Progenitor cell of endocrine pancreas (in vitro differentiated cells): Measurements from ENCODE around the gene KDM2A. TPM values are rescaled to one million over a fixed set of nuclear protein-coding genes. Genes with fewer than 3 reads are reported as not detected.

Experiments used
- DNase-seq: peaks from one replicate; pipeline ENCODE4 v3.0.0; 2021; ENCODE audit warnings: low spot score; ENCODE audit not compliant: unreplicated experiment
- H3K27ac Mint-ChIP-seq: 2 replicates; pipeline ENCODE4 v1.8.0; 2021; ENCODE audit warnings: mild to moderate bottlenecking, moderate library complexity, mixed read lengths
- H3K27me3 Mint-ChIP-seq: 2 replicates; pipeline ENCODE4 v1.8.0; 2021; ENCODE audit warnings: mixed read lengths
- H3K36me3 Mint-ChIP-seq: 2 replicates; pipeline ENCODE4 v1.8.0; 2022; ENCODE audit warnings: mixed read lengths; ENCODE audit not compliant: insufficient read depth
- H3K4me1 Mint-ChIP-seq: 2 replicates; pipeline ENCODE4 v1.8.0; 2021; ENCODE audit warnings: low read depth, mixed read lengths
- H3K4me3 Mint-ChIP-seq: 2 replicates; pipeline ENCODE4 v1.8.0; 2021; ENCODE audit warnings: low read depth, mild to moderate bottlenecking, moderate library complexity, mixed read lengths
- H3K9me3 Mint-ChIP-seq: 2 replicates; pipeline ENCODE4 v1.8.0; 2021; ENCODE audit warnings: low read depth, mixed read lengths
- total RNA-seq: library from RNA; stranded (reverse); gene quantifications from 2 replicates; pipeline ENCODE4 v1.2.1, GENCODE V29; 2021
- TF ChIP-seq, protein P1 (sequence below): fragments of 200-600 bp; sonication (generic); IDR thresholded peaks from one replicate; pipeline ENCODE4 v1.5.0; 2021; ENCODE audit warnings: antibody characterized with exemption, mild to moderate bottlenecking; ENCODE audit not compliant: unreplicated experiment

KDM2A gene
- total RNA-seq, 1 donor from 2014 or later: 108 TPM

DNA sequence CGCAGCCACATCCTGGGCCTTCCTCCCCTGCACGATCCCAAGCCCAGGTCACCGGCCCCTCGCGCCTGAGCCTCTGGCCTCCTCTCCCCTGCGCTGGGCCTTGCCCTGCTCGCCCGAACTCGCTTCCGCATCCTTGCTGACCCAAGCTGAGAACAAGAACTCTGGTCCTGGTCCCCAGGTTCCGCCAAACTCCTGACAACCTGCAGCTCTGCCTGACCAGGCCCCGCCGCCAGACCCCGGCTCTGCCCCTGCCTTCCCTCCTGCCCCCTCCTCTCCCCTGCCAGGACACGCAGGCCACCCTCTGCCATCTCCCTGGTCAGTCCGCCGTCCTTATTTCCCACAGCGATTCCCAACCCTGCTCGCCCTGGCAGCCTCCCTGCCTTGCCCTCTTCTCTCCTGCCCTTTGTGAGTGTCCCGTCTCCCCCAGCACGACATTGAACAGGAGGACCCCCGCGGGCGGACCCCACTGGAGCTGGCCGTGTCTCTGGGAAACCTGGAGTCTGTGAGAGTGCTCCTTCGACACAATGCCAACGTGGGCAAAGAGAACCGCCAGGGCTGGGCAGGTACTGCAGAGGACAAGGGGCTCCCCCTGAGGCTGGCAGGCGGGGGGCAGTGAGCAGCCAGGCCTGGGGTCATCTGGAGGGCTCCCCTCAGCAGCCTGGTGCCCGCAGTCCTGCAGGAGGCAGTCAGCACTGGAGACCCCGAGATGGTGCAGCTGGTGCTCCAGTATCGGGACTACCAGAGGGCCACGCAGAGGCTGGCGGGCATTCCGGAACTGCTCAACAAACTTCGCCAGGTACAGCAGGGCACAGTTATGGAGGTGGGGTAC, 170.8 kb downstream of the KDM2A start:
- peak overlapping the region; percentile 90 for H3K4me3 Mint-ChIP-seq
- H3K4me1 Mint-ChIP-seq: peaks cover 12% of the 10 kb centered on the region
- H3K27me3 Mint-ChIP-seq: no peaks in the 10 kb centered on the region
- no peak for DNase-seq
- TF ChIP-seq, protein P1, sequence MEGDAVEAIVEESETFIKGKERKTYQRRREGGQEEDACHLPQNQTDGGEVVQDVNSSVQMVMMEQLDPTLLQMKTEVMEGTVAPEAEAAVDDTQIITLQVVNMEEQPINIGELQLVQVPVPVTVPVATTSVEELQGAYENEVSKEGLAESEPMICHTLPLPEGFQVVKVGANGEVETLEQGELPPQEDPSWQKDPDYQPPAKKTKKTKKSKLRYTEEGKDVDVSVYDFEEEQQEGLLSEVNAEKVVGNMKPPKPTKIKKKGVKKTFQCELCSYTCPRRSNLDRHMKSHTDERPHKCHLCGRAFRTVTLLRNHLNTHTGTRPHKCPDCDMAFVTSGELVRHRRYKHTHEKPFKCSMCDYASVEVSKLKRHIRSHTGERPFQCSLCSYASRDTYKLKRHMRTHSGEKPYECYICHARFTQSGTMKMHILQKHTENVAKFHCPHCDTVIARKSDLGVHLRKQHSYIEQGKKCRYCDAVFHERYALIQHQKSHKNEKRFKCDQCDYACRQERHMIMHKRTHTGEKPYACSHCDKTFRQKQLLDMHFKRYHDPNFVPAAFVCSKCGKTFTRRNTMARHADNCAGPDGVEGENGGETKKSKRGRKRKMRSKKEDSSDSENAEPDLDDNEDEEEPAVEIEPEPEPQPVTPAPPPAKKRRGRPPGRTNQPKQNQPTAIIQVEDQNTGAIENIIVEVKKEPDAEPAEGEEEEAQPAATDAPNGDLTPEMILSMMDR: no peak
- H3K27ac Mint-ChIP-seq: peak overlapping the region; percentile 93
- H3K36me3 Mint-ChIP-seq: peaks cover 14% of the 10 kb centered on the region
- no peaks in the 10 kb centered on the region for H3K9me3 Mint-ChIP-seq

GRCh38 chr11:67290801-67291200, 171.7 kb downstream of the KDM2A start:
- Mint-ChIP-seq H3K9me3 (no peaks in the 10 kb centered on the region), H3K36me3 (peaks cover 21% of the 10 kb centered on the region), H3K4me1 (peaks cover 12% of the 10 kb centered on the region), H3K27ac (no peak overlapping the region), H3K27me3 (no peaks in the 10 kb centered on the region), H3K4me3 (no peak overlapping the region)
- TF ChIP-seq, protein P1: no peak
- DNase-seq: no peak

- Mint-ChIP-seq H3K9me3 (peaks cover 7% of the 10 kb centered on the region), H3K36me3 (peaks cover 30% of the 10 kb centered on the region), H3K4me1 (peaks cover 12% of the 10 kb centered on the region), H3K4me3 (no peak overlapping the region), H3K27me3 (no peaks in the 10 kb centered on the region), H3K27ac (no peak overlapping the region)
- TF ChIP-seq, protein P1: no peak
- no peak for DNase-seq
Measured at GRCh38 chr11:67291481-67292381, 172.7 kb downstream of the KDM2A start.

DNA sequence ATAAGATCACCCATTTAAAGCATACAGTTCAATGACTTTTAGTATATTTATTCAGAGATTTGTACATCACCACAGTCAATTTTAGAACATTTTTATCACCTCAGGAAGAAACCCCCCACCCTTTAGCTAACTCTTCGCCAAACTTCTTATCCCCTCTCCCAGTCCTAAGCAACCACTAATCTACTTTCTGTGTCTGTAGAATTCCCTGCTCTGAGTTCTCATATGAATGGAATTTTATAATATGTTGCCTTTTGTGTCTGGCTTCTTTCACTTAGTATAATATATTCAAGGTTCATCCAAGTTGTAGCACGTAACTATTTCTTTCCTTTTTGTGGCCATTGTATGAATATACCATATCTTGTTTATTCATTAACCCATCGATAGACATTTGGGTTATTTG, 173.6 kb downstream of the KDM2A start:
- Mint-ChIP-seq H3K4me3 (no peak overlapping the region), H3K27ac (no peak overlapping the region), H3K9me3 (peaks cover 11% of the 10 kb centered on the region), H3K27me3 (no peaks in the 10 kb centered on the region), H3K4me1 (peaks cover 8% of the 10 kb centered on the region), H3K36me3 (peaks cover 33% of the 10 kb centered on the region)
- TF ChIP-seq, protein P1: no peak
- DNase-seq: no peak

- Mint-ChIP-seq H3K4me3 (no peak overlapping the region), H3K4me1 (peaks cover 4% of the 10 kb centered on the region), H3K9me3 (peaks cover 11% of the 10 kb centered on the region), H3K36me3 (peaks cover 33% of the 10 kb centered on the region), H3K27ac (no peak overlapping the region), H3K27me3 (no peaks in the 10 kb centered on the region)
- TF ChIP-seq, protein P1: no peak
- DNase-seq: no peak
Measured at GRCh38 chr11:67293090-67293489, 174.0 kb downstream of the KDM2A start.
